Epithelial cell of esophagus (primary cell): ENCODE data around the gene TRIM71.
A peak's percentile ranks its signal among the peaks of the same experiment; 100 is the strongest.
"Not testable (repeated sequence)": the region's sequence is repeated elsewhere in the genome, so short reads cannot be mapped to it uniquely, and the experiment has no call there.

ENCODE experiments used
- DNase-seq: peaks from one replicate; pipeline ENCODE4 v3.0.0; 2010; ENCODE audit warnings: low read depth
- H3K4me3 ChIP-seq: 2 replicates; pipeline ENCODE4 v1.5.1; 2011; ENCODE audit warnings: mild to moderate bottlenecking, low read length, control low read depth
- TF ChIP-seq, protein P1 (sequence below): IDR thresholded peaks from 2 replicates; pipeline ENCODE4 v1.5.1; 2011; ENCODE audit warnings: low read depth, mild to moderate bottlenecking, low read length, control low read depth, inconsistent platforms; ENCODE audit not compliant: insufficient read depth; ENCODE audit errors: missing control alignments

TRIM71 gene

DNA sequence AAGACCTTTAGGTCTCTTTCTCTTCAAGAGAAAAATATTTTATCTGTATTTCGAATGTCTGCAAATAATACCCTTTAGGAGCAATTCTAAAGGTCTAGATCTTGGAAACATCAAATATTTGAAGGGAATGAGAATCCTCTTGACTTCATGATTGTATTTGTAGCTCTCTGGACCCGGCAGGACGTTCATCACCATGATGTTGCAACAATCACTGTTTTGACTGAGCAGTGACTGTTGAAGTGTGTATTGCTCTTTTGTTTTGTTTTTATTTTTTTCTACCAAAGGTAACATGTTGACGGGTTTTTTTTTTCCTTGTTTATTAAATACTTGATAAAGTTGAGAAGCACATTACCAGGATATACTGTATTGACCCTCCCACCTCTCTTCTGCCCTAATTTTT lies 78.3 kb downstream of the TRIM71 start:
- H3K4me3 ChIP-seq, result no peak overlapping the region
- DNase-seq, result peak; percentile 43
- TF ChIP-seq, protein P1, sequence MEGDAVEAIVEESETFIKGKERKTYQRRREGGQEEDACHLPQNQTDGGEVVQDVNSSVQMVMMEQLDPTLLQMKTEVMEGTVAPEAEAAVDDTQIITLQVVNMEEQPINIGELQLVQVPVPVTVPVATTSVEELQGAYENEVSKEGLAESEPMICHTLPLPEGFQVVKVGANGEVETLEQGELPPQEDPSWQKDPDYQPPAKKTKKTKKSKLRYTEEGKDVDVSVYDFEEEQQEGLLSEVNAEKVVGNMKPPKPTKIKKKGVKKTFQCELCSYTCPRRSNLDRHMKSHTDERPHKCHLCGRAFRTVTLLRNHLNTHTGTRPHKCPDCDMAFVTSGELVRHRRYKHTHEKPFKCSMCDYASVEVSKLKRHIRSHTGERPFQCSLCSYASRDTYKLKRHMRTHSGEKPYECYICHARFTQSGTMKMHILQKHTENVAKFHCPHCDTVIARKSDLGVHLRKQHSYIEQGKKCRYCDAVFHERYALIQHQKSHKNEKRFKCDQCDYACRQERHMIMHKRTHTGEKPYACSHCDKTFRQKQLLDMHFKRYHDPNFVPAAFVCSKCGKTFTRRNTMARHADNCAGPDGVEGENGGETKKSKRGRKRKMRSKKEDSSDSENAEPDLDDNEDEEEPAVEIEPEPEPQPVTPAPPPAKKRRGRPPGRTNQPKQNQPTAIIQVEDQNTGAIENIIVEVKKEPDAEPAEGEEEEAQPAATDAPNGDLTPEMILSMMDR, result no peak

DNA sequence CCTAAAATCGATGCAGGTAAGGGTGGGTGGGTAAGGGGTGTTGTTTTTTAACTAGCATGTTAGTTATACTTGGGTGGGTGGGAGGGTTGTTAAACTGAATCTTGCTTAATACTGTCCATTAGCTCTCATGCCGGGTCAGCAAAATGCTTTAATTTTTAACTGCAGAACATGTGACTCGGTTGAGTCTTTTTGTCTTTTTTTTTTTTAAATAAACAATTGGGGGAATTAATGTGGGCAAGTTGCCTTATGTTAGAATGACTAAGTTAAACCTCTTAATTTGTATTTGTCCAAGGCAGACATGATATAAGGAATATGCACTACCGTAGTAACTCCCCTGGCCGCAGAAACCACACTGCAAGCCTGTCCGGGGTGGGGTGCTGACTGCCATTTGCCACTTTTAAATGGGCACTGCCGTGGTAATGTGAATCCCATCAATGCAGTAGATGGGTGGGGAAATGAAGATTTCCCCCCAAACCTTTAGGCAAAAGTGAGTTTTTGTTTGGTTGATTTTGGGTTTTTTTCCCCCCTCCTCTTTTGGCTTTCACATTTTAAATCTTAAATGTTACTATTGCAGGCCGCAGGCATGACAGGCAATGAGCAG lies 79.3 kb downstream of the TRIM71 start:
- TF ChIP-seq, protein P1, result no peak
- no peak for DNase-seq
- no peak overlapping the region for H3K4me3 ChIP-seq

DNA sequence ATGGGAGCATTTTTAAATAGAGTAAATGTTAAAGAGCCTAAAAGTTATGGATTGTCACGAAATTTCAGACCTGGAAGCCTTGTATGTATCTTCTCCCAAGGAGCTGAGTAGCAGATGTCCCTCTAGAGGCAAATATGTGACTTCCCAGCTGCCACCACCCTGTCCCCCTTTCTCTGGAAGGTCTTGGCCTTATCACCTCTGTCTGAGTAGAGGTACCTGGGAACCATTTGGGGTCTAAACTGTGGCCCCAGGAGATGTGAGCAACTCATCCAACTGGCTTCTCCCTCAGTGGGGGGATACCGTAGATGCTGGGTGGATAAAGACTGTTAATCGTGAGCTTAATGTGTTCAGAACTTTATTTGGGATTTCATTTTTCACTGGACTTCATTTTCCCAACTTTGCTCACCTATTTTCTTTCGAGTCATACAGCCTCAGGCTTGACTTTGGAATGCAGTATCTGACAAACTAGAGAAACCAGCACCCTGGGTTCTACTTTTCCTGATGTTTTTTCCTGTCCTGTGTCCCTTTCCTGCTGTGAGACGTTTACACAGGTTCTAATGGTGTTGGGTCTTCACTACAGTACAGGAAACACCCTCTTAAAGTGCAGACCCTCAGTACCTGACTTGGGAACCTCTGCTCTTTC lies 80.3 kb downstream of the TRIM71 start:
- peak; percentile 56 for DNase-seq
- no peak overlapping the region for H3K4me3 ChIP-seq
- TF ChIP-seq, protein P1, result peak; percentile 16

DNA sequence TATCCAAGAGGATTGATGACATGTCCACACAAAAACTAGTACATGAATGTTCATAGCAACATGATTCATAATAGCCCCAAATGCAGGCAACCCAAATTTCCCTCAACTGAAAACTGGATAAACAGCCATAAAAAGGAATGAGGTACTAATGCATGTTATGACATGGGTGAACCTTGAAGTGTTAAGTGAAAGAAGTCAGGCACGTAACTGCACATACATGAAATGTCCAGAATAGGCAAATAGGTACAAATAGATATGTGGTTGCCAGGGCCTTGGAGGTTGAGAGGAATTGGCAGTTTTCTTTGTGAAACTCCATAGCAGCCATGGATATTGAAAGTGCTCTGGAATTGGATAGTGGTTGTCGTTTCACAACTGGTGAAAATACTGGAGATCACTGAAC lies 81.5 kb downstream of the TRIM71 start:
- no peak for DNase-seq
- TF ChIP-seq, protein P1, result no peak
- H3K4me3 ChIP-seq, result no peak overlapping the region

DNA sequence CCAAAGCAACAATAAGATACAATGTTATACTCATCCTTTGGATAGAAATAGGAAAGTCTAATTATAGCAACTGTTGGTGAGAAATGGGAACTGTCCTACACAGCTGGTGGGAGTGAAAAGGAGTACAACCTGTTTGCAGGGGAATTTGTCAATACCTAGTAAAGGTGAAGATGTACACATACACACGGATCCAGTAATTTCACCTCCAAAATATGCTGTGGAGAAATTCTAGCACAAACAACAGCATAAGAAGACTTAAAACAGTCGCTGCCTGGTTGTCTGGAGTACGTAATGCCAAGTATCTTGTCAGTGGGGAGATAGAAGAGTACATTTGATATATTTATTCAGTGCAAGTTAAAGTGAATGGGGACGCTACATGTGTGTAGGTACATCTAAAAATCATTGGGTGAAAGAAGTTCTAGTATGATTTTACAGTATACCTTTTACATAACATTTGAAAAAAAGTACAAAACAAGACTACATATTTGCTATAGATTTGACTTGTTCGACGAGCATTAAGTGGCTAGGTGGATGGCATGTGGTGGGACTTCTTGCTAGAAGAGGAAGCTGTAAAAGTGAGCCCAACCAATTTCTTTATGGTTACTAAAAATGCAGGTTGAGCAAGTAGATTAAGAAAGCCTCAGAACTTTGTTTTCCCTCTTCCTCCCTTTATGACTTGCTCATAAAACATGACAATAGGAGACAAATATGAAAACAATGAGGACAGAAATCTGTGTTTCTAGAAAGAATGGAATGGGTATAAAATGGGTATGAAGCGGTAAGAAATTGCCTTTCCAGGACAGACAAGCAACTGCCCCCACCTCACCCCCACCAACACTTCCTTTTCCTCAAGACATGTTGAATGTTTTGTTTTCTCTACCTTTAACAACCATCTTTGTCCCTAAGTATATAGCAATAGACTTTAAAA lies 83.5 kb downstream of the TRIM71 start:
- TF ChIP-seq, protein P1, result no peak
- DNase-seq, result peak; percentile 18

DNA sequence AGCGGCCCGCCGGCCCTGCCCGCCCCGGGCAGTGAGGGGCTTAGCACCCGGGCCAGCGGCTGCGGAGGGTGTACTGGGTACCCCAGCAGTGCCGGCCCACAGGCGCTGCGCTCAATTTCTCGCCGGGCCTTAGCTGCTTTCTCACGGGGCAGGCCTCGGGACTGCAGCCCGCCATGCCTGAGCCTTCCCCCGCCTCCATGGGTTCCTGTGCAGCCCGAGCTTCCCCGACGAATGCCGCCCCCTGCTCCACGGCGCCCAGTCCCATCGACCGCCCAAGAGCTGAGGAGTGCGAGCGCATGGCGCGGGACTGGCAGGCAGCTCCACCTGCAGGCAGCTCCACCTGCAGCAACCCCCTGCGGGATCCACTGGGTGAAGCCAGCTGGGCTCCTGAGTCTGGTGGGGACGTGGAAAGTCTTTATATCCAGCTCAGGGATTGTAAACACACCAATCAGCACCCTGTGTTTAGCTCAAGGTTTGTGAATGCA lies 85.1 kb downstream of the TRIM71 start:
- H3K4me3 ChIP-seq, result not testable (repeated sequence)
- peak; percentile 57 for DNase-seq
- TF ChIP-seq, protein P1, result peak; percentile 47

More for the DNA sequence above, 83.5 kb downstream of the TRIM71 start:
- no peak overlapping the region for H3K4me3 ChIP-seq
